GM19238 (cell line): ENCODE measurements around the gene ARIH2.
"Not testable (repeated sequence)": the region's sequence is repeated elsewhere in the genome, so short reads cannot be mapped to it uniquely, and the experiment has no call there.

Experiments
- DNase-seq: peaks from one replicate; pipeline ENCODE4 v3.0.0; 2011; ENCODE audit warnings: low spot score; ENCODE audit not compliant: insufficient read length

ARIH2 gene

GRCh38 chr3:49001155-49001554 lies 82.5 kb downstream of the ARIH2 start:
- DNase-seq = no peak

GRCh38 chr3:49004352-49005302 lies 86.0 kb downstream of the ARIH2 start:
- DNase-seq = no peak

GRCh38 chr3:49005303-49005680 lies 86.7 kb downstream of the ARIH2 start:
- no peak for DNase-seq

GRCh38 chr3:49005998-49006397 lies 87.4 kb downstream of the ARIH2 start:
- DNase-seq = no peak

- DNase-seq = no peak
Measured at GRCh38 chr3:49006408-49007067, 87.9 kb downstream of the ARIH2 start.

- DNase-seq = peak; percentile 95
Measured at GRCh38 chr3:49007068-49007770, 88.6 kb downstream of the ARIH2 start, which contains the start of gene WDR6. WDR6 (plus strand) TSS chr3:49007391; CDS start chr3:49007432, 41 bp downstream.

GRCh38 chr3:49007771-49008528 lies 89.3 kb downstream of the ARIH2 start:
- peak; percentile 77 for DNase-seq

GRCh38 chr3:49008627-49009026 lies 90.0 kb downstream of the ARIH2 start:
- not testable (repeated sequence) for DNase-seq

GRCh38 chr3:49009396-49009795 lies 90.8 kb downstream of the ARIH2 start:
- DNase-seq = no peak

- DNase-seq = no peak
Measured at GRCh38 chr3:49012441-49013017, 93.9 kb downstream of the ARIH2 start.

- DNase-seq = no peak
Measured at GRCh38 chr3:49013113-49013737, 94.6 kb downstream of the ARIH2 start.

GRCh38 chr3:49013738-49014660 lies 95.4 kb downstream of the ARIH2 start:
- peak; percentile 44 for DNase-seq

GRCh38 chr3:49015072-49015471 lies 96.4 kb downstream of the ARIH2 start:
- DNase-seq = no peak

- DNase-seq = no peak
Measured at GRCh38 chr3:49015765-49016164, 97.1 kb downstream of the ARIH2 start.

GRCh38 chr3:49016414-49017228 lies 98.0 kb downstream of the ARIH2 start:
- no peak for DNase-seq

GRCh38 chr3:49017229-49017970 lies 98.8 kb downstream of the ARIH2 start:
- no peak for DNase-seq

- DNase-seq = peak; percentile 62
Measured at GRCh38 chr3:49017971-49018706, 99.5 kb downstream of the ARIH2 start, which contains the start of gene DALRD3. DALRD3 (minus strand) TSS chr3:49018580; CDS start chr3:49018564, 16 bp downstream.
